ENCODE measurements around the gene AFAP1L2.

Gene AFAP1L2

DNA sequence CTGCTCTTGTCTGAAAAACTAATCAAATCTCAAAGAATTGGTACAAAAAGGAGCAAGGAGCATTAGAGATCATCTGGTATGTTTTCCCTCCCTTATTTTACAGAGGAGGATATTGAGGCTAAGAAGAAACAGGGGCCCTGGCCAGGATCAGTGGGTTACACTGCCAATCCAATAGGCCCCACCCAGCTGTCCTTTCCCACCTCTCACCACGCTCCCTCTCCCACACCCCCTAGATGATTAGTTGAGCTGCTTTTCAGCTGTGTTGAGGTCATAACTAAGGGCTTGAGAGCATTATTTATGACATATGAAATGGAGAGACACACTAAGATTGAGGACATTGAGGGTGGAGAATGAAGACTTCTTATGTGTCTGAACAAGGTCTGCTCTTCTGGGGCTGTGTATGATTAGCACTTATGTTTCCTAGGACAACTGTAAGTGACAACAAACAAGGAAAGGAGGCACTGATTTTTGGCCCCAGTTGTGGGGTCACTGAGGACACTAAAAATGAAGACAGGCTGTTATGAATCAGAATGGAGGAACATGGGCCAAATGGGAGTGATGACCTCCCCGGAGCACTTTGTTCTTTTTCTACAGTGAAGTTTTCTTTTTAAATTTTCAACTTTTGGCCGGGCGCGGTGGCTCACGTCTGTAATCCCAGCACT, 138.8 kb downstream of the AFAP1L2 start:
- Histone ChIP-seq H3K4me3 (ENCODE audit: insufficient read depth, low read depth, low read length, poor library complexity, severe bottlenecking) (no peak overlapping the region), H3K4me1 (ENCODE audit: control insufficient read depth, insufficient read depth, low read length, poor library complexity, severe bottlenecking) (no peaks in the 10 kb centered on the region), H3K36me3 (ENCODE audit: control insufficient read depth, insufficient read depth, low read length) (no peaks in the 10 kb centered on the region), H3K9me3 (ENCODE audit: control insufficient read depth, low read length) (no peaks in the 10 kb centered on the region), H3K27ac (ENCODE audit: insufficient read depth, low read length, poor library complexity, severe bottlenecking) (no peak overlapping the region), H3K27me3 (replicated peaks; ENCODE audit: control insufficient read depth, insufficient read depth, low read length, poor library complexity, severe bottlenecking) (no peaks in the 10 kb centered on the region)
- no peak for DNase-seq

DNA sequence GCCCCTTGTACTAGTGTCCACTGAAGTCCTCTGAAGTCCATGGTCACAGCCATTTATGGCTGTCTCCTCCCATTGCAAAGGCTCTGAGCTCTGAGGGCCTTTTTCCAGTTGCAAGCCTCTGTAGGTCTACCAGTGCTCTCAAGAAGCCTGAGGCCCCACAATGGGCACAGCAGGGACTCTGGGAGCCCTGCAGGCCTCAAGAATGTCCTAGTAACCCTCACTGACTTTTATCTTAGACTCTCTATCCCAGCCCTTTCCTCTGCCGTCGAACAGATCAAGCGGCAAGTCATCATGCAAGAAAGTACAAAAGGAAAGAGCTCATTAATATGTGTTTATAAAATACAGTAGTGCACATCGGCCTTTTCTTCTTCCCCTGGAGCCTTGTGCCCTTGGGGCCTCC, 141.8 kb downstream of the AFAP1L2 start:
- no peaks in the 10 kb centered on the region for H3K9me3 ChIP-seq (ENCODE audit: control insufficient read depth, low read length)
- no peak for DNase-seq
- H3K4me1 ChIP-seq (ENCODE audit: control insufficient read depth, insufficient read depth, low read length, poor library complexity, severe bottlenecking) = no peaks in the 10 kb centered on the region
- no peak overlapping the region for H3K27ac ChIP-seq (ENCODE audit: insufficient read depth, low read length, poor library complexity, severe bottlenecking)
- H3K4me3 ChIP-seq (ENCODE audit: insufficient read depth, low read depth, low read length, poor library complexity, severe bottlenecking) = no peak overlapping the region
- no peaks in the 10 kb centered on the region for H3K36me3 ChIP-seq (ENCODE audit: control insufficient read depth, insufficient read depth, low read length)
- H3K27me3 ChIP-seq (replicated peaks; ENCODE audit: control insufficient read depth, insufficient read depth, low read length, poor library complexity, severe bottlenecking) = no peaks in the 10 kb centered on the region

DNA sequence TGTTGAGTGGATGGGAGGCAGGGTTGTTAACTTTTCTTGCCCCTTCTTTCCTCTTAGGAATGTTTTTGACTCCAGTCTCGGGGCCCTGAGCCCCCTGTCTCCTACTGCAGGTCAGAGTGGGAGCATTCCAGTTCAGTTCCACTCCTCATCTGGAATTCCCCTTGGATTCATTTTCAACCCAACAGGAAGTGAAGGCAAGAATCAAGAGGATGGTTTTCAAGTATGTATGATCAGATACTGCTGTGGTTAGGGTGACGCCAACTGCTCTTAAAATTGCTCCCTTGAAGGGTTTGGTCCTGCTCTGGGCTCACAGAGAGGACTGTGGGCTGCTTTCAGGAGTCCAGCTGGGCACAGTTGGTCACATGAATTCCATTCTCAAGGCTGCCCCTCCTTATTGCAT, 143.2 kb downstream of the AFAP1L2 start:
- H3K4me1 ChIP-seq (ENCODE audit: control insufficient read depth, insufficient read depth, low read length, poor library complexity, severe bottlenecking) = no peaks in the 10 kb centered on the region
- DNase-seq = no peak
- no peaks in the 10 kb centered on the region for H3K27me3 ChIP-seq (replicated peaks; ENCODE audit: control insufficient read depth, insufficient read depth, low read length, poor library complexity, severe bottlenecking)
- H3K27ac ChIP-seq (ENCODE audit: insufficient read depth, low read length, poor library complexity, severe bottlenecking) = no peak overlapping the region
- no peaks in the 10 kb centered on the region for H3K9me3 ChIP-seq (ENCODE audit: control insufficient read depth, low read length)
- no peak overlapping the region for H3K4me3 ChIP-seq (ENCODE audit: insufficient read depth, low read depth, low read length, poor library complexity, severe bottlenecking)
- H3K36me3 ChIP-seq (ENCODE audit: control insufficient read depth, insufficient read depth, low read length) = no peaks in the 10 kb centered on the region

DNA sequence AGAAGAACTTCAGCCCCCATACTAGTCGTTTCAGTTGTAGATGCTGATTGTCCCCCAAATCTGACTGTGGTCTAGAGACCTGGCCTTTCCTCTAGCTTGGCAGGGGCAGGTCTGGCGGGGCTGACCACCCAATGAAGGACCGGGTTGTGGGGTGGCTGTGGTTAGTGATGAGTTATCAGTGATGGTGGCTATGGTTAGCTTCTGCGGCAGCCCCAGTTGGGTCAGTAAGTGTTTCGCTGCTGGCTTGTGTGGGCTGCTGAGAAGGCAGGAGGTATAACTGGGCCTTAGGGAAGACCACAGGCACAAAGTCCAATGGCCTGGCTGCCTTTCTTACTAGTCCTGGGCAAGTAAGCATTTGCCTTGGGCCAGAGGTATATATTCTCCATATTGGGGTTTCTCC, 143.9 kb downstream of the AFAP1L2 start:
- Histone ChIP-seq H3K27ac (ENCODE audit: insufficient read depth, low read length, poor library complexity, severe bottlenecking) (no peak overlapping the region), H3K4me1 (ENCODE audit: control insufficient read depth, insufficient read depth, low read length, poor library complexity, severe bottlenecking) (no peaks in the 10 kb centered on the region), H3K27me3 (replicated peaks; ENCODE audit: control insufficient read depth, insufficient read depth, low read length, poor library complexity, severe bottlenecking) (no peaks in the 10 kb centered on the region), H3K4me3 (ENCODE audit: insufficient read depth, low read depth, low read length, poor library complexity, severe bottlenecking) (no peak overlapping the region), H3K36me3 (ENCODE audit: control insufficient read depth, insufficient read depth, low read length) (no peaks in the 10 kb centered on the region), H3K9me3 (ENCODE audit: control insufficient read depth, low read length) (no peaks in the 10 kb centered on the region)
- no peak for DNase-seq

DNA sequence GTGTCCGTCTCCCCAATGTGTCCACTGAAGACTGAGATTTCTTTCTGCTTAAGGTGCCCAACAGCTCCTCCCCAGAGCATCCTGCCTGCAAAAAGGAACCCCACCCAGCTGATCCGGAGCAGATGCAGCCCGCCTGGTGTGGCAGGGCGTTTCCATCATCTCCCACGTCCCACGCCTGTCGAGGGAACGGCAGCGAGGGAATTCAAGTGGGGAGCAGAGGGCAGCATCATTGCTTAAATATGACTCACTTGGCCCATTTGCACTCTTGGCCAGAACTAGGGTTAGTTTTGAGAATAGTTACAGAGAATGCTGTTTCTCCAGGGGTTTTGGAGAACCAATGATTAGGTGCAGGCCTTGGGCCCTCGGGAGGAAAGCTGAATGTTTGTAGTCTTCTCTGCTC, 144.5 kb downstream of the AFAP1L2 start:
- no peaks in the 10 kb centered on the region for H3K9me3 ChIP-seq (ENCODE audit: control insufficient read depth, low read length)
- no peaks in the 10 kb centered on the region for H3K27me3 ChIP-seq (replicated peaks; ENCODE audit: control insufficient read depth, insufficient read depth, low read length, poor library complexity, severe bottlenecking)
- no peak overlapping the region for H3K27ac ChIP-seq (ENCODE audit: insufficient read depth, low read length, poor library complexity, severe bottlenecking)
- no peaks in the 10 kb centered on the region for H3K4me1 ChIP-seq (ENCODE audit: control insufficient read depth, insufficient read depth, low read length, poor library complexity, severe bottlenecking)
- H3K36me3 ChIP-seq (ENCODE audit: control insufficient read depth, insufficient read depth, low read length) = no peaks in the 10 kb centered on the region
- no peak overlapping the region for H3K4me3 ChIP-seq (ENCODE audit: insufficient read depth, low read depth, low read length, poor library complexity, severe bottlenecking)
- no peak for DNase-seq

DNA sequence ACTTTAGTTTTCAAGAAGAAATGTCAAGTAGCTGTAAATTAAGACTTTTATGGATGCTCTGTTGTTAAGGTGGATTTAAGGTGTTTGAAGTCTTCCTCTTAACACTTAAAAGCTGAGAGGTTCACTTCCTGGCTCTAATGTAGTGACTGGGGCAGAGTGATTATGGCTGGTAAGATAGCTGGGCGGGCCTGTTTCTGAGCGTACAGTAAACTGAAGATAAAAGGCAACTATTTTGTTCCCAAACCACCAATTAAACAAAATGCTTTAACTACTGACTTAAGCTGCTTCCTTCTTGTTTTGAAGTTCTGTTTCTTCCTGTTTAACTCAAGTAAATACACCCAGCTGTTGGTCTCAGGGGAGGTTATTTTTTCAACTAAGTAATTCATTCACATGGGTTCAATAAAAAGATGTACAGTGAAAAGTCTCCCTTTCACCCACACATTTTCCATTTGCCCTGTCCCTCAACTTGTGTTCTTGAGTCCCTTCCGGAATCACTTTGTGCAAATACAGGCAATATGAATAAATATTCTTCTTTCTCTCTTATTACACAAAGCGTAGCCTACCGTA, 145.9 kb downstream of the AFAP1L2 start:
- H3K36me3 ChIP-seq (ENCODE audit: control insufficient read depth, insufficient read depth, low read length) = no peaks in the 10 kb centered on the region
- no peak overlapping the region for H3K4me3 ChIP-seq (ENCODE audit: insufficient read depth, low read depth, low read length, poor library complexity, severe bottlenecking)
- H3K27ac ChIP-seq (ENCODE audit: insufficient read depth, low read length, poor library complexity, severe bottlenecking) = no peak overlapping the region
- H3K9me3 ChIP-seq (ENCODE audit: control insufficient read depth, low read length) = no peaks in the 10 kb centered on the region
- DNase-seq = no peak
- H3K4me1 ChIP-seq (ENCODE audit: control insufficient read depth, insufficient read depth, low read length, poor library complexity, severe bottlenecking) = no peaks in the 10 kb centered on the region
- H3K27me3 ChIP-seq (replicated peaks; ENCODE audit: control insufficient read depth, insufficient read depth, low read length, poor library complexity, severe bottlenecking) = no peaks in the 10 kb centered on the region

DNA sequence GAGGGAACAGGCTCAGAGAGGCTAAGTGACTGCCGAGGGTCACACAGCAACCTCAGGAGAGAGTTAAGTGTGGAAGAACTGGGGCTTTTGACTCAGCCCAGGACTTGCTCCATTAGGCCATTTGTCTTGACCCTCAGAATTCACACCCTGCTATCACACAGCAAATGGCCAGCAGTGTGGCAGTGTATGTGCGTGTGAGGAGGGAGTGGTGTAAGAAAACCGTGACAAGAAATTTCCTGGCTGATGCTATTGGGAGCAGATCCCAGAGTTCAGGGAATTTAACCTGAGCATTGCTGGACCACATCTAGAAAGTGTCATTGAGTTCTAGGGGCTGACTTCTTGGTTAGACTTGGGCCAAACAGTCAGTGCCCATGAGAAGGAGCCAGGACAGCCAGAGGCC, 146.8 kb downstream of the AFAP1L2 start:
- Histone ChIP-seq H3K4me1 (ENCODE audit: control insufficient read depth, insufficient read depth, low read length, poor library complexity, severe bottlenecking) (no peaks in the 10 kb centered on the region), H3K36me3 (ENCODE audit: control insufficient read depth, insufficient read depth, low read length) (no peaks in the 10 kb centered on the region), H3K9me3 (ENCODE audit: control insufficient read depth, low read length) (no peaks in the 10 kb centered on the region), H3K27me3 (replicated peaks; ENCODE audit: control insufficient read depth, insufficient read depth, low read length, poor library complexity, severe bottlenecking) (no peaks in the 10 kb centered on the region), H3K4me3 (ENCODE audit: insufficient read depth, low read depth, low read length, poor library complexity, severe bottlenecking) (no peak overlapping the region), H3K27ac (ENCODE audit: insufficient read depth, low read length, poor library complexity, severe bottlenecking) (no peak overlapping the region)
- DNase-seq = no peak

DNA sequence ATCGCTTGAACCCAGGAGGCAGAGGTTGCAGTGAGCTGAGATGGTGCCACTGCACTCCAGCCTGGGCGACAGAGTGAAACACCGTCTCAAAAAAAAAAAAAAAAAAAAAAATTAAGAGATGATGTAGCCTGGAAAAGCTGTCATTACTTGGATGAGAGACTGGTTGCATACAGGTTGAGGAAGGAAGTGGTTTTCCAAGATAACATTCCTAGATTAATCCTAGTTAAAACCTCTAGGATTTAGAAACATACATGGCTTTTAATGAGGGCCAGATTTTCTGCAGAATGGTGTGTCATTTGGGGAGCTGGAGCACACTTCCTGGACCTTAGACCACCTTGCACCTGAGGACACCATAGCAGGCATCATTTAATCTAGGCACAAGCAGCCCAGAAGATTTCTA, 147.5 kb downstream of the AFAP1L2 start:
- no peaks in the 10 kb centered on the region for H3K36me3 ChIP-seq (ENCODE audit: control insufficient read depth, insufficient read depth, low read length)
- H3K27ac ChIP-seq (ENCODE audit: insufficient read depth, low read length, poor library complexity, severe bottlenecking) = no peak overlapping the region
- H3K27me3 ChIP-seq (replicated peaks; ENCODE audit: control insufficient read depth, insufficient read depth, low read length, poor library complexity, severe bottlenecking) = no peaks in the 10 kb centered on the region
- no peaks in the 10 kb centered on the region for H3K4me1 ChIP-seq (ENCODE audit: control insufficient read depth, insufficient read depth, low read length, poor library complexity, severe bottlenecking)
- no peak overlapping the region for H3K4me3 ChIP-seq (ENCODE audit: insufficient read depth, low read depth, low read length, poor library complexity, severe bottlenecking)
- DNase-seq = no peak
- no peaks in the 10 kb centered on the region for H3K9me3 ChIP-seq (ENCODE audit: control insufficient read depth, low read length)

DNA sequence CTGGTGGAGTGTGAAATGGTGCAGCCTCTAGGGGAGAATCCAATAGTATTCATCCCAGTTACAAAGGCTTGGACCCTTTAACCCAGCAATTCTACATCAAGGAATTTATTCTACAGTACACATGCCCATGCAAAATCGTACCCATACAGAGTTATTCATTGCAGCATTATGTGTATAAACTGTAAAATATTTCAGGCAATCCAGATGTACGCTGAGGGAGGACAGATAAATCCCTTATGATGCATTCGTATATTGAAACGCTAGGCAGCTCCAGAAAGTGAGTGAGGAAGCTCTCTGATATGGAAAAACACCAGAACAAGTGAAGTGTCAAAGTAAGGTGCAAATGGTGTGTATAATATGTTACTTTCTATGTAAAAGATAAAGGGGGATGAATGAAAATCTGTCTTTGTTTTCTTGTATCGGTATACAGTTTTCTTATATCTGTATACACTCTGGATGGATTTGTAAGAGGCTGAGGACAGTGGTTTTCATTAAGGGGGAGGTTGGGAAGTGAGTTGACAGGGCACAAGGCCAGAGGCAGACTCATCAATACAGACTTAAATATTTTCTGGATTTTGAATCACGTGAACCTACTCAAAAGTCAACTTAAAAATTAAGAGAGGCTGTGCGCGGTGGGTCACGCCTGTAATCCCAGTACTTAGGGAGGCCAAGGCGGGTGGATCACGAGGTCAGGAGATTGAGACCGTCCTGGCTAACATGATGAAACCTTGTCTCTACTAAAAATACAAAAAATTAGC, 148.1 kb downstream of the AFAP1L2 start:
- no peak for DNase-seq
- Histone ChIP-seq H3K27me3 (replicated peaks; ENCODE audit: control insufficient read depth, insufficient read depth, low read length, poor library complexity, severe bottlenecking) (no peaks in the 10 kb centered on the region), H3K27ac (ENCODE audit: insufficient read depth, low read length, poor library complexity, severe bottlenecking) (no peak overlapping the region), H3K36me3 (ENCODE audit: control insufficient read depth, insufficient read depth, low read length) (no peaks in the 10 kb centered on the region), H3K9me3 (ENCODE audit: control insufficient read depth, low read length) (no peaks in the 10 kb centered on the region), H3K4me3 (ENCODE audit: insufficient read depth, low read depth, low read length, poor library complexity, severe bottlenecking) (no peak overlapping the region), H3K4me1 (ENCODE audit: control insufficient read depth, insufficient read depth, low read length, poor library complexity, severe bottlenecking) (no peaks in the 10 kb centered on the region)

DNA sequence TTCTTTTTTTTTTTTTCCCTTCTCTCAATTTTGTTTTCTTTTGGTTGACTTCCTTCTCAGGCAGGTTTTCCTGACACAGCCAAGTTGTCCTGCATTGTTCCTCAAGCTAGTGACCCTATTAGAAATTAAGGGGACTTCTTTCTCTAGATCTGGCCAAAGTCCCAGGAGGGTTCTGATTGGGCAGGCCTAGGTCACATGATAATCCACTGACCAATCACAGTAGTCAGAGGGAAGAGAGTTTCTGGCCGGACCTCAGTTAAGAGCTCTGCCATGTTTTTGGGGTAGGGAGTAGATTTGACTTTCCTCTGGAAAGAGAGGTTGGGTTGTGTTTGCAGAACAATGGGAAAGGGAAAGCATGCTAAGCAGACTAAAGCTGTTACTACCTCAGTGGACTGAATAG, 149.1 kb downstream of the AFAP1L2 start:
- no peaks in the 10 kb centered on the region for H3K27me3 ChIP-seq (replicated peaks; ENCODE audit: control insufficient read depth, insufficient read depth, low read length, poor library complexity, severe bottlenecking)
- no peak overlapping the region for H3K4me3 ChIP-seq (ENCODE audit: insufficient read depth, low read depth, low read length, poor library complexity, severe bottlenecking)
- H3K27ac ChIP-seq (ENCODE audit: insufficient read depth, low read length, poor library complexity, severe bottlenecking) = no peak overlapping the region
- H3K4me1 ChIP-seq (ENCODE audit: control insufficient read depth, insufficient read depth, low read length, poor library complexity, severe bottlenecking) = no peaks in the 10 kb centered on the region
- DNase-seq = no peak
- no peaks in the 10 kb centered on the region for H3K36me3 ChIP-seq (ENCODE audit: control insufficient read depth, insufficient read depth, low read length)
- no peaks in the 10 kb centered on the region for H3K9me3 ChIP-seq (ENCODE audit: control insufficient read depth, low read length)
